Sigmoid colon (tissue), 4 donors: Measurements from ENCODE around the gene POFUT1.

Experiments
- CTCF ChIP-seq, 4 experiments: fragments of 450-650 bp in 3 of 4; fragments of 200-600 bp in 1 of 4; IDR thresholded peaks; one replicate each; pipeline ENCODE4 v1.5.1; 2016 to 2019; ENCODE audit warnings: antibody characterized with exemption in 4 of 4, mild to moderate bottlenecking in 3 of 4, moderate library complexity in 2 of 4
- EP300 ChIP-seq, 4 donors: sonication (generic); formaldehyde crosslinking; IDR thresholded peaks; one replicate each; pipeline ENCODE4 v1.6.1; 2017; ENCODE audit warnings: antibody characterized with exemption in 4 of 4
- POLR2A ChIP-seq, 2 donors: fragments of 450-650 bp; IDR thresholded peaks; one replicate each; pipeline ENCODE4 v1.6.1; 2016; ENCODE audit warnings: antibody characterized with exemption in 2 of 2, mild to moderate bottlenecking in 2 of 2, moderate library complexity in 2 of 2
- POLR2AphosphoS5 ChIP-seq, 4 donors: sonication (generic); formaldehyde crosslinking; IDR thresholded peaks; one replicate each; pipeline ENCODE4 v1.6.1; 2017; ENCODE audit warnings: antibody characterized with exemption in 4 of 4

- no peak for TF ChIP-seq POLR2A (IDR thresholded peaks at IDR 0.05)
- no peak for TF ChIP-seq CTCF (IDR thresholded peaks at IDR 0.05)
- no peak for TF ChIP-seq POLR2AphosphoS5 (IDR thresholded peaks at IDR 0.05)
- no peak for TF ChIP-seq EP300 (IDR thresholded peaks at IDR 0.05)
Observed at GRCh38 chr20:32209850-32210605, 2.3 kb downstream of the POFUT1 start.
